CD4-positive, alpha-beta T cell treated with Interleukin-2 at 100 ng/mL for 4 hours (primary cell): ENCODE data around the gene SYCP2.

Experiments used
- DNase-seq: peaks from one replicate; pipeline ENCODE4 v3.0.0-alpha.2; 2020; ENCODE audit warnings: low spot score

SYCP2 gene

GRCh38 chr20:59823030-59823423 is 110.4 kb downstream of the SYCP2 start:
- DNase-seq, result no peak

- DNase-seq, result no peak
These were observed 111.0 kb downstream of the SYCP2 start for GRCh38 chr20:59822291-59823029.

GRCh38 chr20:59821788-59822187 is 111.6 kb downstream of the SYCP2 start:
- DNase-seq, result no peak

GRCh38 chr20:59821201-59821600 is 112.2 kb downstream of the SYCP2 start:
- DNase-seq, result no peak

GRCh38 chr20:59820204-59821041 is 113.0 kb downstream of the SYCP2 start:
- DNase-seq, result no peak

- DNase-seq, result no peak
These were observed 113.8 kb downstream of the SYCP2 start for GRCh38 chr20:59819496-59820203.

GRCh38 chr20:59818911-59819310 is 114.5 kb downstream of the SYCP2 start:
- no peak for DNase-seq

GRCh38 chr20:59817846-59818615 is 115.4 kb downstream of the SYCP2 start:
- DNase-seq, result no peak

GRCh38 chr20:59817406-59817805 is 116.0 kb downstream of the SYCP2 start:
- DNase-seq, result no peak

- DNase-seq, result no peak
These were observed 117.2 kb downstream of the SYCP2 start for GRCh38 chr20:59816146-59816738.

GRCh38 chr20:59814840-59815340 is 118.5 kb downstream of the SYCP2 start:
- DNase-seq, result no peak

GRCh38 chr20:59813948-59814839 is 119.2 kb downstream of the SYCP2 start:
- no peak for DNase-seq
